Keratinocyte (primary cell): ENCODE data around the gene DHX57. TPM values are rescaled to one million over a fixed set of nuclear protein-coding genes. Genes with fewer than 3 reads are reported as not detected.
"Not testable (repeated sequence)": the region's sequence is repeated elsewhere in the genome, so short reads cannot be mapped to it uniquely, and the experiment has no call there.

Source experiments
- DNase-seq: peaks from one replicate; pipeline ENCODE4 v3.0.0-alpha.2; 2011; ENCODE audit warnings: low read depth, missing footprints, low spot score
- FAIRE-seq: peaks from 2 replicates; lab custom pipeline; 2011; peaks lifted over from hg19 to GRCh38; lab: Jason Lieb, UNC
- H2AFZ ChIP-seq: 2 replicates; pipeline ENCODE4 v1.6.0; 2012; ENCODE audit warnings: low read length, control low read depth, inconsistent platforms; ENCODE audit not compliant: control insufficient read depth
- H3K27ac ChIP-seq: 2 replicates; pipeline ENCODE4 v1.5.1; 2011; ENCODE audit warnings: low read length; ENCODE audit not compliant: control insufficient read depth, insufficient read depth
- H3K27me3 ChIP-seq: 3 replicates; pipeline ENCODE4 v1.6.0; 2011; ENCODE audit warnings: low read length; ENCODE audit not compliant: control insufficient read depth, insufficient read depth; ENCODE audit errors: extremely low read depth
- H3K36me3 ChIP-seq, 2 experiments: 2 replicates in 1 of 2; 3 replicates in 1 of 2; pipeline ENCODE4 v1.5.1; 2011; ENCODE audit warnings: low read length in 2 of 2, mild to moderate bottlenecking in 1 of 2; ENCODE audit not compliant: control insufficient read depth in 2 of 2, insufficient read depth in 2 of 2; ENCODE audit errors: extremely low read depth in 1 of 2
- H3K4me1 ChIP-seq: 3 replicates; pipeline ENCODE4 v1.5.1; 2011; ENCODE audit warnings: low read length; ENCODE audit not compliant: control insufficient read depth, insufficient read depth; ENCODE audit errors: extremely low read depth
- H3K4me2 ChIP-seq: 3 replicates; pipeline ENCODE4 v1.6.0; 2011; ENCODE audit warnings: low read depth, low read length; ENCODE audit not compliant: control insufficient read depth, insufficient read depth; ENCODE audit errors: extremely low read depth
- H3K4me3 ChIP-seq, 3 experiments: fragments of 200-600 bp in 1 of 3; sonication (generic) in 1 of 3; 2 replicates in 2 of 3; 3 replicates in 1 of 3; pipeline ENCODE4 v1.5.1; 2011 to 2016; ENCODE audit warnings: low read length in 3 of 3, mild to moderate bottlenecking in 3 of 3, control low read depth in 2 of 3, inconsistent platforms in 1 of 3, low read depth in 1 of 3, mixed read lengths in 1 of 3, mixed run types in 1 of 3, moderate library complexity in 1 of 3; ENCODE audit not compliant: control insufficient read depth in 2 of 3, insufficient read depth in 2 of 3; ENCODE audit errors: extremely low read depth in 1 of 3
- H3K79me2 ChIP-seq: 2 replicates; pipeline ENCODE4 v1.6.0; 2012; ENCODE audit warnings: low read length; ENCODE audit not compliant: control insufficient read depth, insufficient read depth
- H3K9ac ChIP-seq: 3 replicates; pipeline ENCODE4 v1.6.0; 2011; ENCODE audit warnings: low read length; ENCODE audit not compliant: control insufficient read depth, insufficient read depth; ENCODE audit errors: extremely low read depth
- H3K9me1 ChIP-seq: 3 replicates; pipeline ENCODE4 v1.6.0; 2011; ENCODE audit warnings: low read length; ENCODE audit not compliant: control insufficient read depth, insufficient read depth; ENCODE audit errors: extremely low read depth
- H3K9me3 ChIP-seq: 2 replicates; pipeline ENCODE4 v1.5.1; 2012; ENCODE audit warnings: low read depth, low read length; ENCODE audit not compliant: control insufficient read depth
- H4K20me1 ChIP-seq: 3 replicates; pipeline ENCODE4 v1.6.0; 2011; ENCODE audit warnings: low read length; ENCODE audit not compliant: control insufficient read depth, insufficient read depth; ENCODE audit errors: extremely low read depth
- CTCF ChIP-seq, 3 experiments: IDR thresholded peaks in 1 of 3; conservative IDR thresholded peaks in 1 of 3; optimal IDR thresholded peaks in 1 of 3; 2 replicates in 2 of 3; 3 replicates in 1 of 3; pipeline versions ENCODE3 to v1.5.1; 2011; ENCODE audit warnings: low read length in 3 of 3, mild to moderate bottlenecking in 3 of 3, moderate library complexity in 2 of 3, control low read depth in 1 of 3, inconsistent platforms in 1 of 3; ENCODE audit not compliant: insufficient read depth in 2 of 3; ENCODE audit errors: extremely low read depth in 1 of 3
- EZH2 ChIP-seq: IDR thresholded peaks from one replicate; pipeline ENCODE4 v1.6.1; 2012; ENCODE audit warnings: inconsistent platforms, mild to moderate bottlenecking, low read length, moderate library complexity
- dilution Hi-C: fragments of 300-500 bp; cut with MboI; formaldehyde crosslinking; loops from one replicate; pipeline ENCODE4 v1.7.0; 2020; ENCODE audit warnings: low sequenced_read_pairs; ENCODE audit not compliant: extremely low pct_ligation_motif_present
- polyA plus RNA-seq, 5 experiments: library from polyadenylated mRNA; depleted of rRNA in 3 of 5; stranded (reverse) in 3 of 5; stranded (forward) in 1 of 5; unstranded in 1 of 5; fragments of >200 nt; gene quantifications; 1 replicate in 1 of 5; 2 replicates in 3 of 5; 3 replicates in 1 of 5; pipeline versions ENCODE4 v1.2.1 to v1.2.3, GENCODE V29; 2011 to 2012; ENCODE audit warnings: missing spikeins in 2 of 5, low read depth in 1 of 5, low replicate concordance in 1 of 5

DHX57 gene
- polyA plus RNA-seq, 1 donor (not counting 4 experiments of a cell fraction or from before 2014, with no cell fraction given), result 19.0 TPM

GRCh38 chr2:38763228-38763627 is 112.5 kb downstream of the DHX57 start:
- no peaks in the 10 kb centered on the region for H3K36me3 ChIP-seq
- TF ChIP-seq EZH2 (no peak), CTCF (optimal IDR thresholded peaks at IDR 0.05 in 1 of 3, IDR thresholded peaks at IDR 0.05 in 1 of 3, conservative IDR thresholded peaks at IDR 0.05 in 1 of 3; ENCODE audit: extremely low read depth in 1 of 3, insufficient read depth in 2 of 3, low read length in 3 of 3) (no peak)
- no peaks in the 10 kb centered on the region for H3K9me1 ChIP-seq
- H3K4me3 ChIP-seq, result no peak overlapping the region
- no peaks in the 10 kb centered on the region for H3K9me3 ChIP-seq
- no peak overlapping the region for H3K4me2 ChIP-seq
- dilution Hi-C loops, result no loop called here
- peaks cover 22% of the 10 kb centered on the region for H3K4me1 ChIP-seq
- no peak overlapping the region for H3K27ac ChIP-seq
- no peaks in the 10 kb centered on the region for H3K79me2 ChIP-seq
- H3K9ac ChIP-seq, result no peak overlapping the region
- H2AFZ ChIP-seq, result no peak overlapping the region
- DNase-seq (no peak), FAIRE-seq (no peak)
- no peaks in the 10 kb centered on the region for H3K27me3 ChIP-seq
- H4K20me1 ChIP-seq, result no peaks in the 10 kb centered on the region

- dilution Hi-C loops, H3K27me3 ChIP-seq, H3K79me2 ChIP-seq, H3K9me3 ChIP-seq, H3K36me3 ChIP-seq, H2AFZ ChIP-seq, H3K4me1 ChIP-seq, H3K27ac ChIP-seq, H4K20me1 ChIP-seq, H3K4me2 ChIP-seq, FAIRE-seq, DNase-seq, H3K9ac ChIP-seq, H3K9me1 ChIP-seq, H3K4me3 ChIP-seq: not testable (repeated sequence)
Observed at GRCh38 chr2:38755891-38756290, 119.8 kb downstream of the DHX57 start.

- Histone ChIP-seq H3K4me3 (no peak overlapping the region), H2AFZ (peak overlapping the region; percentile 16), H3K4me1 (peaks cover 6% of the 10 kb centered on the region), H3K27ac (no peak overlapping the region), H3K9me1 (no peaks in the 10 kb centered on the region), H4K20me1 (peaks cover 7% of the 10 kb centered on the region), H3K27me3 (no peaks in the 10 kb centered on the region), H3K36me3 (peaks cover 0 to 5% of the 10 kb centered on the region in 2 experiments), H3K79me2 (peaks cover 16% of the 10 kb centered on the region), H3K4me2 (no peak overlapping the region), H3K9me3 (no peaks in the 10 kb centered on the region), H3K9ac (no peak overlapping the region)
- no peak for FAIRE-seq
- no peak for DNase-seq
- dilution Hi-C loops, result no loop called here
- TF ChIP-seq EZH2 (no peak), CTCF (optimal IDR thresholded peaks at IDR 0.05 in 1 of 3, IDR thresholded peaks at IDR 0.05 in 1 of 3, conservative IDR thresholded peaks at IDR 0.05 in 1 of 3; ENCODE audit: extremely low read depth in 1 of 3, insufficient read depth in 2 of 3, low read length in 3 of 3) (no peak)
Observed at GRCh38 chr2:38754506-38754905, 121.2 kb downstream of the DHX57 start.
